Raji (cell line): ENCODE data around the gene NUDT6.

Experiments
- POLR2A ChIP-seq: IDR thresholded peaks from 2 replicates; pipeline ENCODE4 v1.6.1; 2011; ENCODE audit warnings: low read depth, low read length, control low read depth; ENCODE audit not compliant: insufficient read depth

The NUDT6 gene

DNA sequence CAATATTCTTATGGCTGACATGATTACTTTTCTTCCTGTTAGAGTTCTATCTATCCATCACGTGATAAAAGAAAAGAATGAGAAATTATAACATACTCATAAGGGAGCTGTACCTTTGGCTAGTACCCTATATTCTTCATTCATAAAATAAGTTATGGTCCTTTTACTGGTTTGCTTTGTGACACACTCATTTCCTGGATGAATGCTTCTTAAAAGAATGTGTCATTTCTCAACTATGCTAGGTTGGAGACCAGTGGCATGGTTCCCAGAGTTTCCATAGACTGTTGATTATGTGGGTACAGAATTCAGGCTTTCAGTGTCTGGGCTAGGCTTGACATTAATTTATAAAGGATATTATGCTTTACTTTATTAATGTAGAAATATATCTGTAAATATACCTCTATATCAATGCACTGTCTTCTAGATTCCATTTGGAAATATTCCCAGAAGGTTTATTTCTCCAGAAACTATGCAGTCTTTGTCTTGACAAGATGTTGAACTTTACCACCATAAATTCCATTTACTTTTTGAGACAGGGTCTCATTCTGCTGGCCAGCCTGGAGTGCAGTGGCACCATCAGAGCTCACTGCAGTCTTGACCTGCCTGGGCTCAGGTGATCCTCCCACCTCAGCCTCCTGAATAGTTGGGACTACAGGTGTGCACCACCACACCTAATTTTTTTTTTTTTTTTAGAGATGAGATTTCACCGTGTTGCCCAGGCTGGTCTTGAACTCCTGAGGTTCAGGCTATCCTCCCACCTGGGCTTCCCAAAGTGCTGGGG, 23.8 kb downstream of the NUDT6 start:
- no peak for TF ChIP-seq POLR2A

DNA sequence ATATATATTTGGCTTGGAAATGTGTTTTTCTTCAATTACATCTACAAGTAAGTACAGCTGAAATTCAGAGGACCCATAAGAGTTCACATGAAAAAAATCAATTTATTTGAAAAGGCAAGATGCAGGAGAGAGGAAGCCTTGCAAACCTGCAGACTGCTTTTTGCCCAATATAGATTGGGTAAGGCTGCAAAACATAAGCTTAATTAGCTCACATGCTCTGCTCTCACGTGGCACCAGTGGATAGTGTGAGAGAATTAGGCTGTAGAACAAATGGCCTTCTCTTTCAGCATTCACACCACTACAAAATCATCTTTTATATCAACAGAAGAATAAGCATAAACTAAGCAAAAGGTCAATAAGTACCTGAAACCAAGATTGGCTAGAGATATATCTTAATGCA, 26.1 kb downstream of the NUDT6 start:
- TF ChIP-seq POLR2A, result no peak

DNA sequence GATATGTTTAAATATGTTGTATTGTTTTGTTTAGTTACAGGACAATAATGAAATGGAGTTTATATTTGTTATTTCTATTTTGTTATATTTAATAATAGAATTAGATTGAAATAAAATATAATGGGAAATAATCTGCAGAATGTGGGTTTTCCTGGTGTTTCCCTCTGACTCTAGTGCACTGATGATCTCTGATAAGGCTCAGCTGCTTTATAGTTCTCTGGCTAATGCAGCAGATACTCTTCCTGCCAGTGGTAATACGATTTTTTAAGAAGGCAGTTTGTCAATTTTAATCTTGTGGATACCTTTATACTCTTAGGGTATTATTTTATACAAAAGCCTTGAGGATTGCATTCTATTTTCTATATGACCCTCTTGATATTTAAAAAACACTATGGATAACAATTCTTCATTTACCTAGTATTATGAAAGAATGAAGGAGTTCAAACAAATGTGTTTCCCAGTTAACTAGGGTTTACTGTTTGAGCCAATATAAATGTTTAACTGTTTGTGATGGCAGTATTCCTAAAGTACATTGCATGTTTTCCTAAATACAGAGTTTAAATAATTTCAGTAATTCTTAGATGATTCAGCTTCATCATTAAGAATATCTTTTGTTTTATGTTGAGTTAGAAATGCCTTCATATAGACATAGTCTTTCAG, 26.9 kb downstream of the NUDT6 start:
- no peak for TF ChIP-seq POLR2A

DNA sequence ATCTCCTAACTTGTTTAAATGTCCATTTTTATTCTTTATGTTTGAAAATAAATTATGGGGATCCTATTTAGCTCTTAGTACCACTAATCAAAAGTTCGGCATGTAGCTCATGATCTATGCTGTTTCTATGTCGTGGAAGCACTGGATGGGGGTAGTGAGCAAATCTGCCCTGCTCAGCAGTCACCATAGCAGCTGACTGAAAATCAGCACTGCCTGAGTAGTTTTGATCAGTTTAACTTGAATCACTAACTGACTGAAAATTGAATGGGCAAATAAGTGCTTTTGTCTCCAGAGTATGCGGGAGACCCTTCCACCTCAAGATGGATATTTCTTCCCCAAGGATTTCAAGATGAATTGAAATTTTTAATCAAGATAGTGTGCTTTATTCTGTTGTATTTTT, 27.6 kb downstream of the NUDT6 start:
- no peak for TF ChIP-seq POLR2A

DNA sequence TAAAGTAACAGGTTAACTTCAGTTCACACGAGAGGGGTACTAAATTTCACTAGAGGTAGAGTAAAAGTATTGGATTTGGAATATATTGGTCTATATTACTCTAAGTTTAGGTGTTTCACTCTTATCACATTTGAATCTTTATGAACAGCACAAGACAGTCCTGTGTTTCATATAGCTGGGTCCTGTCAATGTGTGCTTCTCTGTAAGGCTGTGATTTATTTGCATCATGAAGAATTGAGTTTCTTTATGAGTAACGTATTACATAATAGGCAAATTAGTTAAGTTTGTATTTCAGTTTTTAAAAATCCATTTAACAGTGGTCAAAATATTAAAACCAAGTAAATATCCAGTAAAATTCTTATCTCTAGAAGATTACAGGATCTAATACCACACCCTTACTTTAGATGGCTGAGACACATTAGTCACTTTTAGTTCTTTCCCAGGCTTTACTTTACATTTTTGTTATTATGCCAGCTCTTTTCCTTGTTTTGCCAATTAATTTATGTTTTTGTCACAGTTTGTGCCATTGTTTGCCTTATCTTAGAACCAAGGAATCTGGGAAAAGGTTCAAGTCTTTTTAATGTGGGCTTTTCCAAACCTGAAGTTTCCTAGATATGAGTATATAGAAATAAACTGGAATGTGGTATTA, 32.1 kb downstream of the NUDT6 start:
- TF ChIP-seq POLR2A, result no peak

DNA sequence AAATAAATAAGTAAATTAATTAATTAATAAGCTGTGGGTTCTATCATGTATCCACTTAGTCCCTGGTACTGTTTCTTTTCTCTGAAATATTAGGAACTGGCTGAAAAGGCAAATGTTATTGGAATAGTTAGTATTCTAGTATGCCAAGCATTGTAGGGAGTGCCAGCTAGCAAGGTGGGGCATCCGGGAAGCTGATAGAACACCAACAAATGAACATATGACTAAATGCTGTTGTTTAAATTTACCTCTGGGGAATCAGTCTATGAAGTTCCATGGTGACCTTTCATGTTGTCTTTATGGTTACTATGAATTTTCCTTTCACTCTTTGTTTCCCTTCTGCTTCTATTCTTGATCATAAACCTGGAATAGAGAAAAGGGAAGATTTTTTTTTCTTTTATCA, 32.7 kb downstream of the NUDT6 start:
- no peak for TF ChIP-seq POLR2A

DNA sequence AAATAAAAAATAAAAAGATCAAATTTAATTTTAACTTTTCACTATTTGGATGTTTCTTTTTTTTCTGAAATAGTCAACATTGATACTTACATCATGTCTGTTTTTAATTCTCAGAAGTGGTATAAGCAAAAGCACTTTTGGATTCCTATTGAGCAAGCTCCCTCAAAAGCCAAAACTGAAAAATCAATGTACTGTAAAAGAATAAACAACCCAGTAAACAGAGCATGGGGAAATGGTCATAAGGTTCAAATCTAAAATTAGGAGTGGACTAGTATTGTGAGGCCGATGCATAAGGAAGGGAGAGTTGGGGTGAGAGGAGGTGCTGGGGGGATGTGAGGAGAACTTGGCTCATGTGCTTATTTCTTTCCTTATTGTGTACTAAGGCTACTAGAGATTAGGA, 37.9 kb downstream of the NUDT6 start:
- no peak for TF ChIP-seq POLR2A

DNA sequence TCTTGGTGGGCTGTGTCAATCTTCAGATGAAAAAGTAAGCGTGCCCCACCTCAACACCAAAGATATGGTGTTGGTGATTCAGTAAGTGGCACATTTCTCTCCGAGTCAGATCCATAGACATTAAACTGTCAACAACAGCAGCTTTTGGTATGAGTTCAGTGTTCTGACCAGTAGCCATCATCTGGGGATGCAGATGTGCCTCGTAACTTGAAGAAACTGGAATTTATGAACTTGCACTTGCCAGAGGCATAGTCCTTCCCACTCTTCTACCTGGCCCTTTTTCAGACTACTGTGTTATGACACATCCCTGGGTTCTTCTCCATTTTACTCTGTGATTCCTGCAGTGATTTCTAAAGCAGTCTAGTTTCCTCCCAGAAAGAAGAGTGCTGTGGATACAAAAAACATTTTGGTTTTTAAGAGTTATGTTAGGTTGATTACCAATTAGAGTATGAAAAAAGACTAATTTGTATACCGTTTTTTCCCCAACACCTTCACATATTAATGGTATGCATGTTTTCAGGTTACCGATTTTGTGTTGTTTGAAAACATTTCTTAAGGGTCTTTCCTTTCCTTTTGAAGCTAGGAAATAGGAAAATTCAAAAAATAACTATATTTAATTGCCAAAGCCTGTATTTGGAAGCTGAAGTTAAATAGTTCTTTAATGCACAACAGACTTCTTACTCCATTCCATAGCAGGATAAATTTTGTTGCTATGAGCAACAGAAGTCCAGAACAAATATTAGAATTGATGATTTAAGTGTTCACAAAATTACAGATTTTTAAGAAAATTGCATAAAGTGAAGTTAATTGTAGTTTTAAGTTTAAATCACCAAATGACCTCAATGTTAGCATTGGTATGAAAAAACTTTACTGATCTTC, 39.3 kb downstream of the NUDT6 start:
- no peak for TF ChIP-seq POLR2A

DNA sequence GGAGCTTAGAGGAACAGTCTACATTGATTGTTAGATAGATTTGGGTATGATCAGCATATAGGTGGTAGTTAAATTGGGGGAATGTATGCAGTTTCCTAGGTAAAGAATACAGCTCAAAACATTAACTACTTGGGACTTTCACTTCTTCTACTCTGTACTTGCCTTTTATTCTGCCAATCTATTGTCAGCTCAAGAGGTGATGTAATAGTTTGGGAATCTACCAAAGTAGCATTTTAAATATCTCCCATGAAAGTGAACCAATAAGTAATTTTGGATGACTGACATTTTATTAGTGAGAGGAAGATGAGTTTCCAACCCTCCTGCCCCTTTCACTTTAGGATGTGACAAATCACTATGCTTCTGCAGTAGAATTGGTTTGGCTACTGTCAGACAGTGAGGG, 43.4 kb downstream of the NUDT6 start:
- TF ChIP-seq POLR2A, result no peak

DNA sequence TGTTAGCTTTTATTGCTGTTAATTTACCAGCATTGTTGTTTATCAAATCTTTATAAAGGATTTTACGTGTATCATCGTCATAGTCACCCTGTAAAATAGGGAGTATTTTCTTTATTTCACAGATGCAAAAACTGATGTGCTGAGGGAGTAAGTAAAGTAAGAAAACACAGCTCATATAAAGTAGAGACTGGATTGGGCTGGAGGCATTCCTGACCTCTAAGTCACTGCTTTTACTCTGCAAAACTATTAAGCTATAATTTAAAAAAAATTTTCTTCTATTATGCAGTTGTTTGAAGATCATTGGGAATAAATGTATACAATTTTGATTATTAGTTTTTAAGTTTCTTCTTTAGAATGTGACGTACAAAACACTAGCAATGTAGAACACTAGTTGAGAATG, 45.9 kb downstream of the NUDT6 start:
- TF ChIP-seq POLR2A, result no peak

DNA sequence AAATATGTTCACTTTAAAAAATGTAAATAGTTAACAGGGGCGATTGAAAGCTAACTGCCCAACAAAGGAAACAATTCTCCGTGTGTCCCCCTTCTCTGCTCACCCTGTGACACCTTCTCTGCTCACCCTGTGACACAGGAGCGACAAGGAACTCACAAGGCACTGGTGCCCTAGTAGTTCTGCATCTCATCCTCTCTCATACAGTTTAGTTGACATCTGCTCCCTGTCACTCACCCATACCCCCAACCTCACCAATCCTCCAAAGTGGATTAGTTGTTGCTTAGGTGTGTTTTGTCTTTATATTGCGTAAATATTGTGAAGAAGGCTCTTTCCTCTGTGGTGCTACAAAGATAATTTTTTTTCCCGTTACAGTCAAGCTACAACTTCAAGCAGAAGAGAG, 46.4 kb downstream of the NUDT6 start:
- no peak for TF ChIP-seq POLR2A

DNA sequence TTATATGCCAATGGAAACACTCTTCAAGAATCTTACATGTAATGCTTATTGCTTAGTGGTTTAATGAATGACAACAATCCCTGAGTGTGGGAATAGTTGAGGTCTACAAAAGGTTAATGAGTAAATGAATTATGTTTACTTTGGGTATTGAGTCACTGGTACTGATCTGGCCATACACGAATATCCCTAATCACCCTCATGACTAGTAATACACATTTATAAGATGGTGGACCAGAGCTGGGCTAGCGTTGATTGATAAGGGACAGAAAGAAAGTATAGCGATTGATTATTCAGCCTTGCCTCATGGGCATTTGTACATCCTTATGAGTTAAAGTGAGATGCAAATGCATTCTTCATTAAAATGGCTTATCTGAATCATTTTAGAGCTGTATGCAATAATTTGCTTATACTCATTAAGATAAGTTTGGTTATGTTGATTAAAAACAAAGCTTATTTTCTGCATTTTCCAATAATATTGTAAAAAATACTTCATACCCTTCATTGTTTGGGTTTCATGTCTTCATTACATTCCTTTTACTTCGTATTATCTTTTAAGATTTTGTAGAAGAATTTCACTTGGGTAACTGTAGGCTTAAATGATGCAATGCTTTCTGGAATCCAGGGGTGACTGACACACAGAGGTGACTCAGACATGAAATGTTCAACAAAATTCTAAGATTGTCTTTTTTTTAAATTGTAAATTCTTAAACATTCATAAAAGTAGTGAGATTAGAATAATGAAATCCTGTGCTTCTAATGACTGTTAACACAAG, 48.4 kb downstream of the NUDT6 start:
- TF ChIP-seq POLR2A, result no peak

DNA sequence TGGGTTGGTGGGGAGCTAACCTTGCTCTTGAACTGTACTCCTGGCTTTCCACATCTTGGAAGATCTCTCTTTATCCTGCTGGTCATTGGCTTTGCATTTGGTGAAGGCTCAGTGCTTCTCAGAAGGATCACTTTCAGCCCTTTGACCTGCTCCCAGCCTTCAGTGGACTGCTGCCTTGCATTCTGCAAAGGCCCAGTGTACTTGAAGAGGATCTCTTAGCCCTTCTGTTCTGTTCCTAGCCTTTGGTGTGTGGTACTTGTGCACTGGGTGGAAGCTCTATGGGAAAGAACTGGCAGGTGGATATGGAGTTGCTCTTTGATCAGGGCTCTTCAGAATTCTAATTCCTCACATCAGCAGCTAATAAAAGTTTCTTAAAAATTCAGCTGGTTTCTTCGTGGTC, 49.3 kb downstream of the NUDT6 start:
- no peak for TF ChIP-seq POLR2A

DNA sequence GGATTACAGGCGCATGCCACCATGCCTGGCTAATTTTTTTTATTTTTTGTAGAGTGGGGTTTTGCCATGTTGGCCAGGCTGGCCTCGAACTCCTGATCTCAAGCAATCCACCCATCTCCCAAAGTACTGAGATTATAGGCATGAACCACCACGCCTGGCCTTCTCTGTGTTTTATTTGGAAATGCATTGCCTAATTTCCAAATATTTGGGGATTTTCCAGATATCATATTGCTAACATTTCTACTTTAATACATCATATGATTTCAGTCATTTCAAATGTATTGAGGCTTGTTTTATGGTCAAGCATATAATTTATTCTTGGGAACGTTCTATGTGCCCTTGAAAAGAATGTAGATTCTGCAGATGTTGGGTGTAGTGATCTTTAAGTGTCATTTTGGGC, 57.0 kb downstream of the NUDT6 start:
- TF ChIP-seq POLR2A, result no peak

DNA sequence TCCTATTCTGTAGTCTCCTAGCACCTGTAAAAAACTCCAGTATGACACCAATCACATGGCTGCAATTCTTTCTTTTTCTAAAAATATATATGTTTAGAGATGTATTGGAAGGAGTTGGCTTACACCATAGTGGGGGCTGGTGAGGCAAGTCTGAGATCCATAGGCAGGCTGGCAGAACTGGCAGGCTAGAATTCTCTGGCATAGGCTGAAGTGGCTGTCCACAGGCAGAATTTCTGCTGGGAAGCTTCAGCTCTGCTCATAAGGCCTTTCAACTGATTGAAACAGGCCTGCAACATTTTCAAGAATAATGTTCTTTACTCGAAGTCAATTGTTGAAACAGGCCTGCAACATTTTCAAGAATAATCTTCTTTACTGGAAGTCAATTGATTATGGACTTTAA, 58.8 kb downstream of the NUDT6 start:
- no peak for TF ChIP-seq POLR2A
